ENCODE data around the gene LCT. TPM values are rescaled to one million over a fixed set of nuclear protein-coding genes. Genes with fewer than 3 reads are reported as not detected.

LCT gene
- polyA plus RNA-seq, 1 of the 3 experiments (the other 2 are of a cell fraction): not detected

GRCh38 chr2:135844301-135844895 lies 7.4 kb upstream of the LCT start:
- Histone ChIP-seq H3K4me2 (no peak overlapping the region), H3K36me3 (replicated peaks in 1 of 2; ENCODE audit: control insufficient read depth in 1 of 2, insufficient read depth in 2 of 2, low read length in 1 of 2) (peaks cover 39 to 51% of the 10 kb centered on the region in 2 experiments), H3F3A (replicated peaks; ENCODE audit: insufficient read depth) (no peaks in the 10 kb centered on the region), H3K9ac (no peak overlapping the region), H3K9me3 (no peaks in the 10 kb centered on the region), H3K79me2 (ENCODE audit: insufficient read depth) (no peaks in the 10 kb centered on the region), H4K20me1 (ENCODE audit: insufficient read depth) (no peaks in the 10 kb centered on the region), H2AFZ (ENCODE audit: low read depth) (no peak overlapping the region), H3K27ac (ENCODE audit: low read depth in 2 of 2, low read length in 1 of 2) (no peak overlapping the region), H3K4me1 (ENCODE audit: control insufficient read depth in 1 of 2, insufficient read depth in 2 of 2, low read depth in 1 of 2, low read length in 1 of 2) (peaks cover 9 to 12% of the 10 kb centered on the region in 2 experiments; a peak in 3 of 4 replicates), H3K4me3 (ENCODE audit: low read depth in 2 of 2, low read length in 1 of 2) (no peak overlapping the region), H3K27me3 (ENCODE audit: insufficient read depth) (no peaks in the 10 kb centered on the region), H3K9me2 (no peaks in the 10 kb centered on the region)
- DNase-seq: no peak
- no peak for TF ChIP-seq CTCF (IDR thresholded peaks at IDR 0.05)
- TF ChIP-seq RAD21 (IDR thresholded peaks at IDR 0.05; ENCODE audit: low read length): no peak
- no peak for TF ChIP-seq ZBTB33 (IDR thresholded peaks at IDR 0.05; ENCODE audit: borderline replicate concordance, low read depth)
- no peak for TF ChIP-seq ELF1 (IDR thresholded peaks at IDR 0.05)
- no peak for TF ChIP-seq EP300 (IDR thresholded peaks at IDR 0.05; ENCODE audit: borderline replicate concordance in 1 of 2, low read depth in 1 of 2, low read length in 1 of 2)
- TF ChIP-seq RXRA (IDR thresholded peaks at IDR 0.05; ENCODE audit: borderline replicate concordance, low read depth): no peak
- no peak for TF ChIP-seq PBX3 (IDR thresholded peaks at IDR 0.05)
- TF ChIP-seq NRF1 (IDR thresholded peaks at IDR 0.05; ENCODE audit: low read depth, low read length): no peak
- no peak for TF ChIP-seq FOXJ3 (CRISPR knock-in tag; IDR thresholded peaks at IDR 0.05)
- TF ChIP-seq REST (IDR thresholded peaks at IDR 0.05; ENCODE audit: low read depth, low read length): no peak
- no peak for TF ChIP-seq IRF3 (IDR thresholded peaks at IDR 0.05; ENCODE audit: low read depth, low read length)
- no peak for TF ChIP-seq CHD2 (IDR thresholded peaks at IDR 0.05; ENCODE audit: low read length, partially characterized antibody)
- no peak for TF ChIP-seq TCF12 (IDR thresholded peaks at IDR 0.05)
- TF ChIP-seq GATA2 (CRISPR knock-in tag; IDR thresholded peaks at IDR 0.05): no peak
- no peak for TF ChIP-seq MEF2A (IDR thresholded peaks at IDR 0.05; ENCODE audit: borderline replicate concordance, low read depth)
- ChIA-PET CTCF (interaction anchor here (0.7 kb wide), 1 partner anchor 26 kb away, joined by 4 read pairs; no protein-coding TSS in a partner anchor), POLR2A (no interaction called here)
- 88% methylated on average over 12 of the region's 12 CpGs for WGBS (ENCODE audit: low lambda C conversion rate)

Measured in SK-N-SH (cell line).